Karpas-422 (cell line): ENCODE data around the gene NLRC5. TPM values are rescaled to one million over a fixed set of nuclear protein-coding genes. Genes with fewer than 3 reads are reported as not detected.

ENCODE experiments used
- DNase-seq: peaks from one replicate; pipeline ENCODE4 v3.0.0-alpha.2; 2015
- H2AFZ ChIP-seq: fragments of 200-600 bp; sonication (generic); 2 replicates; pipeline ENCODE4 v1.6.1; 2014; ENCODE audit warnings: antibody characterized with exemption, low read length, mixed read lengths
- H3K27ac ChIP-seq: fragments of 200-600 bp; sonication (generic); 2 replicates; pipeline ENCODE4 v1.5.1; 2014; ENCODE audit warnings: mild to moderate bottlenecking, low read length, moderate library complexity
- H3K27me3 ChIP-seq: fragments of 200-600 bp; sonication (generic); 2 replicates; pipeline ENCODE4 v1.6.1; 2014; ENCODE audit warnings: low read length, mixed read lengths
- H3K36me3 ChIP-seq: fragments of 200-600 bp; sonication (generic); 2 replicates; pipeline ENCODE4 v1.6.1; 2014; ENCODE audit warnings: low read length, mixed read lengths; ENCODE audit not compliant: insufficient read depth
- H3K4me1 ChIP-seq: fragments of 200-600 bp; sonication (generic); 2 replicates; pipeline ENCODE4 v1.6.1; 2014; ENCODE audit warnings: mild to moderate bottlenecking, low read length, mixed read lengths
- H3K4me2 ChIP-seq: fragments of 200-600 bp; sonication (generic); 2 replicates; pipeline ENCODE4 v1.6.1; 2014; ENCODE audit warnings: low read length, low read depth, mild to moderate bottlenecking; ENCODE audit not compliant: poor library complexity, severe bottlenecking
- H3K4me3 ChIP-seq: fragments of 200-600 bp; sonication (generic); 2 replicates; pipeline ENCODE4 v1.5.1; 2014; ENCODE audit warnings: mild to moderate bottlenecking, antibody characterized with exemption, low read length, mixed read lengths
- H3K79me2 ChIP-seq: fragments of 200-600 bp; sonication (generic); 2 replicates; pipeline ENCODE4 v1.6.1; 2014; ENCODE audit warnings: mild to moderate bottlenecking, low read length, mixed read lengths
- H3K9ac ChIP-seq: fragments of 200-600 bp; sonication (generic); 2 replicates; pipeline ENCODE4 v1.6.0; 2014; ENCODE audit warnings: low read length
- H3K9me2 ChIP-seq: fragments of 200-600 bp; sonication (generic), shearing (Covaris generic); replicated peaks from 2 replicates; pipeline ENCODE4 v1.6.0; 2014; ENCODE audit warnings: mild to moderate bottlenecking, low read length, moderate library complexity; ENCODE audit not compliant: insufficient read depth
- H3K9me3 ChIP-seq: fragments of 300-700, 200-600 bp; sonication (generic); 2 replicates; pipeline ENCODE4 v1.6.1; 2014; ENCODE audit warnings: low read length, mixed read lengths
- H4K20me1 ChIP-seq: fragments of 200-600 bp; sonication (generic); 2 replicates; pipeline ENCODE4 v1.6.1; 2014; ENCODE audit warnings: mild to moderate bottlenecking, antibody characterized with exemption, low read length, low read depth; ENCODE audit not compliant: insufficient read depth
- total RNA-seq: library from RNA; depleted of rRNA; stranded (reverse); fragments of >200 nt; shearing (Covaris generic); gene quantifications from 2 replicates; pipeline ENCODE4 v1.2.3, GENCODE V29; 2014; ENCODE audit warnings: low replicate concordance

The NLRC5 gene
- total RNA-seq, 1 experiment from 2014 or later = 116 TPM

- Histone ChIP-seq H3K27ac (peak overlapping the region; percentile 38), H3K79me2 (no peaks in the 10 kb centered on the region), H3K4me1 (peaks cover 23% of the 10 kb centered on the region), H3K9me3 (no peaks in the 10 kb centered on the region), H3K4me2 (no peak overlapping the region), H2AFZ (peak overlapping the region; percentile 39; the same call in 1 of the 2 replicates), H3K9me2 (no peaks in the 10 kb centered on the region), H3K9ac (peak overlapping the region; percentile 10; the same call in 1 of the 2 replicates), H3K27me3 (no peaks in the 10 kb centered on the region), H3K36me3 (no peaks in the 10 kb centered on the region), H3K4me3 (no peak overlapping the region), H4K20me1 (no peaks in the 10 kb centered on the region)
- no peak for DNase-seq
These were observed 23.9 kb upstream of the NLRC5 start for GRCh38 chr16:56965149-56966092.

GRCh38 chr16:56966093-56966475, 23.3 kb upstream of the NLRC5 start:
- H3K4me2 ChIP-seq = no peak overlapping the region
- H3K9me2 ChIP-seq = no peaks in the 10 kb centered on the region
- H3K27ac ChIP-seq = 0 out of 2 replicates have a peak overlapping the region, but pooled peaks have one; percentile 38
- H3K9ac ChIP-seq = peak overlapping the region; percentile 10; the same call in 1 of the 2 replicates
- H3K27me3 ChIP-seq = no peaks in the 10 kb centered on the region
- no peaks in the 10 kb centered on the region for H4K20me1 ChIP-seq
- no peaks in the 10 kb centered on the region for H3K36me3 ChIP-seq
- no peak overlapping the region for H3K4me3 ChIP-seq
- no peaks in the 10 kb centered on the region for H3K9me3 ChIP-seq
- H3K79me2 ChIP-seq = no peaks in the 10 kb centered on the region
- H2AFZ ChIP-seq = peak overlapping the region; percentile 39; the same call in 1 of the 2 replicates
- peaks cover 29% of the 10 kb centered on the region for H3K4me1 ChIP-seq
- no peak for DNase-seq

- H3K4me3 ChIP-seq = no peak overlapping the region
- DNase-seq = no peak
- no peak overlapping the region for H3K27ac ChIP-seq
- no peaks in the 10 kb centered on the region for H4K20me1 ChIP-seq
- peaks cover 46% of the 10 kb centered on the region for H3K4me1 ChIP-seq
- no peaks in the 10 kb centered on the region for H3K9me2 ChIP-seq
- no peaks in the 10 kb centered on the region for H3K36me3 ChIP-seq
- H3K9ac ChIP-seq = no peak overlapping the region
- no peak overlapping the region for H3K4me2 ChIP-seq
- no peak overlapping the region for H2AFZ ChIP-seq
- H3K27me3 ChIP-seq = no peaks in the 10 kb centered on the region
- no peaks in the 10 kb centered on the region for H3K79me2 ChIP-seq
- no peaks in the 10 kb centered on the region for H3K9me3 ChIP-seq
These were observed 21.6 kb upstream of the NLRC5 start for GRCh38 chr16:56967733-56968132.

GRCh38 chr16:56969769-56970168, 19.6 kb upstream of the NLRC5 start:
- Histone ChIP-seq H3K9ac (no peak overlapping the region), H3K4me1 (peaks cover 62% of the 10 kb centered on the region), H3K36me3 (no peaks in the 10 kb centered on the region), H3K4me2 (no peak overlapping the region), H4K20me1 (no peaks in the 10 kb centered on the region), H3K27ac (no peak overlapping the region), H3K4me3 (no peak overlapping the region), H3K79me2 (no peaks in the 10 kb centered on the region), H3K9me2 (no peaks in the 10 kb centered on the region), H3K9me3 (no peaks in the 10 kb centered on the region), H3K27me3 (no peaks in the 10 kb centered on the region), H2AFZ (no peak overlapping the region)
- no peak for DNase-seq

- H3K27me3 ChIP-seq = no peaks in the 10 kb centered on the region
- no peaks in the 10 kb centered on the region for H3K9me3 ChIP-seq
- peak overlapping the region; percentile 42; the same call in 1 of the 2 replicates for H3K4me3 ChIP-seq
- no peak overlapping the region for H2AFZ ChIP-seq
- peaks cover 53% of the 10 kb centered on the region for H3K4me1 ChIP-seq
- no peaks in the 10 kb centered on the region for H3K79me2 ChIP-seq
- no peaks in the 10 kb centered on the region for H3K36me3 ChIP-seq
- H3K27ac ChIP-seq = peak overlapping the region; percentile 92
- H3K4me2 ChIP-seq = peak overlapping the region; percentile 68
- H4K20me1 ChIP-seq = no peaks in the 10 kb centered on the region
- H3K9me2 ChIP-seq = no peaks in the 10 kb centered on the region
- peak overlapping the region; percentile 62 for H3K9ac ChIP-seq
- peak; percentile 96 for DNase-seq
These were observed 18.2 kb upstream of the NLRC5 start for GRCh38 chr16:56970934-56971767.

- H3K4me2 ChIP-seq = peak overlapping the region; percentile 68
These were observed 17.7 kb upstream of the NLRC5 start for GRCh38 chr16:56971768-56972043.

GRCh38 chr16:56972403-56973293, 16.7 kb upstream of the NLRC5 start:
- Histone ChIP-seq H3K36me3 (no peaks in the 10 kb centered on the region), H2AFZ (no peak overlapping the region), H3K27me3 (no peaks in the 10 kb centered on the region), H3K9me2 (no peaks in the 10 kb centered on the region), H3K9ac (peak overlapping the region; percentile 62; the same call in 1 of the 2 replicates), H3K4me1 (peaks cover 52% of the 10 kb centered on the region), H3K27ac (peak overlapping the region; percentile 92), H4K20me1 (no peaks in the 10 kb centered on the region), H3K79me2 (no peaks in the 10 kb centered on the region), H3K9me3 (no peaks in the 10 kb centered on the region), H3K4me2 (peak overlapping the region; percentile 68), H3K4me3 (no peak overlapping the region)
- no peak for DNase-seq

More at GRCh38 chr16:56971768-56972043, 17.7 kb upstream of the NLRC5 start:
- Histone ChIP-seq H3K36me3 (no peaks in the 10 kb centered on the region), H3K9ac (peak overlapping the region; percentile 62), H3K27me3 (no peaks in the 10 kb centered on the region), H3K9me2 (no peaks in the 10 kb centered on the region), H2AFZ (no peak overlapping the region), H3K27ac (peak overlapping the region; percentile 92), H3K79me2 (no peaks in the 10 kb centered on the region), H3K9me3 (no peaks in the 10 kb centered on the region), H3K4me1 (peaks cover 52% of the 10 kb centered on the region), H4K20me1 (no peaks in the 10 kb centered on the region), H3K4me3 (peak overlapping the region; percentile 42; the same call in 1 of the 2 replicates)
- DNase-seq = no peak
